ENCODE results near the gene ABCB11. TPM values are rescaled to one million over a fixed set of nuclear protein-coding genes. Genes with fewer than 3 reads are reported as not detected.

The ABCB11 gene
- total and polyA plus RNA-seq, 2 of the 4 experiments (the other 2 are of a cell fraction), result not detected

DNA sequence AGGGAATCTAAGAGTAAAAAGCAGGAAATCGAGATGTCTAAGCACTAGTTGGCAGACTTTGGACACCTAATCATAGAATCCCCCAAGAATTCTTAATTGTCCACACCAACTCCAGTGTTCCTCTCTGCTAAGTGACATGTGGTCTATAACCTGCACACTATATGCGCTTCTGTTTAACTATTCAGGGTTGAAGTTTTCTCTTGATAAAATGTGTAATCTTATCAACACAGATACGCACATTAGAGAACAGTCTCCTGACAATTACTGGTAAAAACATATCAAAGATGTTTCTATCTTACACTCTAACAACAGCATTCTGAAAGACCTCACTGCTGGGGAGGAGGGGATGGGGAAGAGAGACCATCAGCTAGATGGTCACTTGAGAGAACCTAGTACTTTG lies 3.9 kb downstream of the ABCB11 start:
- H4K20me1 ChIP-seq (ENCODE audit: insufficient read depth, low read length), result no peaks in the 10 kb centered on the region
- no peak overlapping the region for H2BK5ac ChIP-seq (ENCODE audit: low read depth, low read length, poor library complexity, severe bottlenecking)
- TF ChIP-seq POLR2A (IDR thresholded peaks at IDR 0.05; ENCODE audit: low read depth, low read length), result no peak
- TF ChIP-seq BHLHE40 (IDR thresholded peaks at IDR 0.05; ENCODE audit: low read depth, low read length), result no peak
- TF ChIP-seq, protein P1, sequence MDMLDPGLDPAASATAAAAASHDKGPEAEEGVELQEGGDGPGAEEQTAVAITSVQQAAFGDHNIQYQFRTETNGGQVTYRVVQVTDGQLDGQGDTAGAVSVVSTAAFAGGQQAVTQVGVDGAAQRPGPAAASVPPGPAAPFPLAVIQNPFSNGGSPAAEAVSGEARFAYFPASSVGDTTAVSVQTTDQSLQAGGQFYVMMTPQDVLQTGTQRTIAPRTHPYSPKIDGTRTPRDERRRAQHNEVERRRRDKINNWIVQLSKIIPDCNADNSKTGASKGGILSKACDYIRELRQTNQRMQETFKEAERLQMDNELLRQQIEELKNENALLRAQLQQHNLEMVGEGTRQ (IDR thresholded peaks at IDR 0.05; ENCODE audit: low read depth, low read length), result no peak
- no peak for TF ChIP-seq MXI1 (IDR thresholded peaks at IDR 0.05; ENCODE audit: borderline replicate concordance, low read depth, low read length)
- TF ChIP-seq CHD1 (IDR thresholded peaks at IDR 0.05; ENCODE audit: low read depth, low read length), result no peak
- no peak for TF ChIP-seq CEBPB (IDR thresholded peaks at IDR 0.05; ENCODE audit: low read depth, low read length)
- TF ChIP-seq RAD21 (IDR thresholded peaks at IDR 0.05; ENCODE audit: low read length), result no peak
- no peak for TF ChIP-seq MAFK (IDR thresholded peaks at IDR 0.05; ENCODE audit: low read depth, low read length)
- no peak for TF ChIP-seq FOS (IDR thresholded peaks at IDR 0.05; ENCODE audit: low read depth, low read length)
- no peak for TF ChIP-seq RFX5 (IDR thresholded peaks at IDR 0.05; ENCODE audit: low read depth, low read length)
- TF ChIP-seq, protein P2, sequence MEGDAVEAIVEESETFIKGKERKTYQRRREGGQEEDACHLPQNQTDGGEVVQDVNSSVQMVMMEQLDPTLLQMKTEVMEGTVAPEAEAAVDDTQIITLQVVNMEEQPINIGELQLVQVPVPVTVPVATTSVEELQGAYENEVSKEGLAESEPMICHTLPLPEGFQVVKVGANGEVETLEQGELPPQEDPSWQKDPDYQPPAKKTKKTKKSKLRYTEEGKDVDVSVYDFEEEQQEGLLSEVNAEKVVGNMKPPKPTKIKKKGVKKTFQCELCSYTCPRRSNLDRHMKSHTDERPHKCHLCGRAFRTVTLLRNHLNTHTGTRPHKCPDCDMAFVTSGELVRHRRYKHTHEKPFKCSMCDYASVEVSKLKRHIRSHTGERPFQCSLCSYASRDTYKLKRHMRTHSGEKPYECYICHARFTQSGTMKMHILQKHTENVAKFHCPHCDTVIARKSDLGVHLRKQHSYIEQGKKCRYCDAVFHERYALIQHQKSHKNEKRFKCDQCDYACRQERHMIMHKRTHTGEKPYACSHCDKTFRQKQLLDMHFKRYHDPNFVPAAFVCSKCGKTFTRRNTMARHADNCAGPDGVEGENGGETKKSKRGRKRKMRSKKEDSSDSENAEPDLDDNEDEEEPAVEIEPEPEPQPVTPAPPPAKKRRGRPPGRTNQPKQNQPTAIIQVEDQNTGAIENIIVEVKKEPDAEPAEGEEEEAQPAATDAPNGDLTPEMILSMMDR (conservative IDR thresholded peaks at IDR 0.05; ENCODE audit: low read depth, low read length), result no peak
- TF ChIP-seq, protein P3, sequence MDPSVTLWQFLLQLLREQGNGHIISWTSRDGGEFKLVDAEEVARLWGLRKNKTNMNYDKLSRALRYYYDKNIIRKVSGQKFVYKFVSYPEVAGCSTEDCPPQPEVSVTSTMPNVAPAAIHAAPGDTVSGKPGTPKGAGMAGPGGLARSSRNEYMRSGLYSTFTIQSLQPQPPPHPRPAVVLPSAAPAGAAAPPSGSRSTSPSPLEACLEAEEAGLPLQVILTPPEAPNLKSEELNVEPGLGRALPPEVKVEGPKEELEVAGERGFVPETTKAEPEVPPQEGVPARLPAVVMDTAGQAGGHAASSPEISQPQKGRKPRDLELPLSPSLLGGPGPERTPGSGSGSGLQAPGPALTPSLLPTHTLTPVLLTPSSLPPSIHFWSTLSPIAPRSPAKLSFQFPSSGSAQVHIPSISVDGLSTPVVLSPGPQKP (IDR thresholded peaks at IDR 0.05; ENCODE audit: borderline replicate concordance, low read depth, low read length), result no peak
- no peak for TF ChIP-seq RCOR1 (IDR thresholded peaks at IDR 0.05; ENCODE audit: insufficient replicate concordance, low read length)
- no peak for TF ChIP-seq NFE2L2 (IDR thresholded peaks at IDR 0.05; ENCODE audit: low read depth, low read length)
- TF ChIP-seq MAZ (IDR thresholded peaks at IDR 0.05; ENCODE audit: borderline replicate concordance, low read depth, low read length), result no peak
- TF ChIP-seq SMC3 (IDR thresholded peaks at IDR 0.05; ENCODE audit: low read depth, low read length), result no peak
- no peaks in the 10 kb centered on the region for H3K9me1 ChIP-seq (ENCODE audit: insufficient read depth, low read length)
- H3K27me3 ChIP-seq (ENCODE audit: control insufficient read depth, insufficient read depth, low read length), result no peaks in the 10 kb centered on the region
- H4K91ac ChIP-seq (ENCODE audit: insufficient read depth, low read depth, low read length), result no peak overlapping the region
- H2AFZ ChIP-seq (replicated peaks; ENCODE audit: low read length, poor library complexity), result no peak overlapping the region
- ATAC-seq (ENCODE audit: low read depth) (no peak), DNase-seq (no peak)
- H3K27ac ChIP-seq (ENCODE audit: insufficient read depth, low read length), result no peak overlapping the region
- H3K36me3 ChIP-seq (ENCODE audit: control insufficient read depth, insufficient read depth, low read length), result no peaks in the 10 kb centered on the region
- intact Hi-C loops (cut with micrococcal nuclease), result no loop called here
- H3K4me1 ChIP-seq (ENCODE audit: control insufficient read depth, insufficient read depth, low read length), result no peaks in the 10 kb centered on the region
- H4K5ac ChIP-seq (ENCODE audit: low read depth, low read length), result no peak overlapping the region
- no peak overlapping the region for H4K8ac ChIP-seq (ENCODE audit: low read depth in 2 of 2, low read length in 2 of 2)
- no peaks in the 10 kb centered on the region for H3K79me1 ChIP-seq (ENCODE audit: low read depth in 1 of 2, low read length in 2 of 2)
- H3K56ac ChIP-seq (ENCODE audit: extremely low read depth, insufficient read depth, low read length), result no peak overlapping the region
- no peak overlapping the region for H3K9ac ChIP-seq (ENCODE audit: low read depth, low read length)
- H3K9me3 ChIP-seq (ENCODE audit: control insufficient read depth, insufficient read depth, low read length), result no peaks in the 10 kb centered on the region
- no peak overlapping the region for H2AK9ac ChIP-seq (replicated peaks; ENCODE audit: low read depth, low read length, poor library complexity)
- H3K18ac ChIP-seq (ENCODE audit: low read depth, low read length), result no peak overlapping the region
- H3K14ac ChIP-seq (replicated peaks; ENCODE audit: low read depth, low read length), result no peak overlapping the region
- no CpG with 5 or more reads among the region's 3 CpGs for WGBS, 2 experiments (ENCODE audit: extremely low coverage in 2 of 2, insufficient read length in 1 of 2)
- ChIA-PET CTCF (no interaction called here), POLR2A (ENCODE audit: unreplicated experiment) (no interaction called here)
- BruUV-seq (replicated peaks), result no TSS peak
- H2BK120ac ChIP-seq (ENCODE audit: low read depth, low read length), result no peak overlapping the region
- H2AK5ac ChIP-seq (ENCODE audit: low read depth, low read length), result no peak overlapping the region
- H2BK15ac ChIP-seq (ENCODE audit: low read depth, low read length), result no peak overlapping the region
- H3K23ac ChIP-seq (ENCODE audit: low read depth, low read length), result no peak overlapping the region
- no peak overlapping the region for H3K4ac ChIP-seq (ENCODE audit: low read depth, low read length)
- dilution Hi-C loops (cut with HindIII; ENCODE audit: low sequenced_read_pairs, unreplicated experiment), result no loop called here
- H2BK20ac ChIP-seq (ENCODE audit: low read depth, low read length), result no peak overlapping the region
- in situ Hi-C loops (cut with MboI; ENCODE audit: low sequenced_read_pairs), result no loop called here
- H3K4me3 ChIP-seq (ENCODE audit: insufficient read depth, low read depth, low read length), result no peak overlapping the region
- no peak overlapping the region for H3K4me2 ChIP-seq (ENCODE audit: low read depth, low read length)

All from IMR-90 (cell line).